H1 (cell line): ENCODE data around the gene TRAPPC12. TPM values are rescaled to one million over a fixed set of nuclear protein-coding genes. Genes with fewer than 3 reads are reported as not detected.

Source experiments
- CTCF ChIA-PET: fragments of 300-600 bp; sonication (Branson Sonifier 250); formaldehyde crosslinking; loops from one replicate; lab custom pipeline; 2021; ENCODE audit not compliant: partially characterized antibody; lab: Charles Lee
- POLR2A ChIA-PET: fragments of 300-600 bp; sonication (Branson Sonifier 250); formaldehyde crosslinking; loops from one replicate; lab custom pipeline; 2021; ENCODE audit warnings: inconsistent platforms; ENCODE audit not compliant: partially characterized antibody; lab: Charles Lee
- DNase-seq, 2 experiments: peaks; one replicate each; pipeline versions ENCODE4 v3.0.0 to v3.0.0-alpha.2; 2010 to 2022; ENCODE audit warnings: low spot score in 2 of 2, low read depth in 1 of 2, mixed read lengths in 1 of 2
- FAIRE-seq: peaks from 2 replicates; lab custom pipeline; 2011; peaks lifted over from hg19 to GRCh38; lab: Jason Lieb, UNC
- H2AFZ ChIP-seq: 2 replicates; pipeline ENCODE4 v1.8.1; 2012; ENCODE audit warnings: low read length, inconsistent platforms
- H2AK5ac ChIP-seq: 2 replicates; pipeline ENCODE4 v1.6.1; 2013; ENCODE audit warnings: low read depth, low read length
- H2BK120ac ChIP-seq: replicated peaks from 2 replicates; pipeline ENCODE3; 2013; ENCODE audit warnings: low read depth, low read length, inconsistent platforms
- H2BK12ac ChIP-seq: 2 replicates; pipeline ENCODE4 v1.6.1; 2013; ENCODE audit warnings: low read depth, low read length
- H2BK15ac ChIP-seq: 2 replicates; pipeline ENCODE4 v1.6.1; 2013; ENCODE audit warnings: low read length
- H2BK20ac ChIP-seq: 2 replicates; pipeline ENCODE4 v1.6.1; 2013; ENCODE audit warnings: low read length
- H2BK5ac ChIP-seq: 2 replicates; pipeline ENCODE4 v1.6.1; 2013; ENCODE audit warnings: low read depth, low read length
- H3K14ac ChIP-seq: 2 replicates; pipeline ENCODE4 v1.6.1; 2013; ENCODE audit warnings: inconsistent platforms; ENCODE audit not compliant: insufficient read length
- H3K18ac ChIP-seq: 2 replicates; pipeline ENCODE4 v1.6.1; 2013; ENCODE audit warnings: low read length; ENCODE audit errors: extremely low read depth
- H3K23ac ChIP-seq: 2 replicates; pipeline ENCODE4 v1.6.1; 2013; ENCODE audit warnings: inconsistent platforms; ENCODE audit not compliant: insufficient read length
- H3K23me2 ChIP-seq: 2 replicates; pipeline ENCODE4 v1.6.1; 2013; ENCODE audit warnings: low read depth, low read length
- H3K27ac ChIP-seq: 2 replicates; pipeline ENCODE4 v1.6.1; 2011; ENCODE audit warnings: low read depth, low read length, inconsistent platforms
- H3K27me3 ChIP-seq, 4 experiments: replicated peaks in 1 of 4; 1 replicate in 1 of 4; 2 replicates in 3 of 4; pipeline versions ENCODE4 v1.6.1 to v1.8.1; 2011 to 2013; ENCODE audit warnings: low read length in 3 of 4, mild to moderate bottlenecking in 3 of 4, inconsistent platforms in 2 of 4, mixed read lengths in 2 of 4, moderate library complexity in 1 of 4; ENCODE audit not compliant: control insufficient read depth in 3 of 4, insufficient read depth in 3 of 4; ENCODE audit errors: extremely low read depth in 1 of 4
- H3K36me3 ChIP-seq, 4 experiments: 2 replicates each; pipeline versions ENCODE4 v1.6.1 to v1.8.1; 2011 to 2013; ENCODE audit warnings: mild to moderate bottlenecking in 4 of 4, low read length in 3 of 4, moderate library complexity in 2 of 4, control low read depth in 1 of 4, inconsistent platforms in 1 of 4; ENCODE audit not compliant: insufficient read depth in 4 of 4, control insufficient read depth in 2 of 4
- H3K4ac ChIP-seq: replicated peaks from 2 replicates; pipeline ENCODE3; 2013; ENCODE audit warnings: low read length, low read depth, mixed read lengths, inconsistent platforms; ENCODE audit not compliant: insufficient read length
- H3K4me1 ChIP-seq, 4 experiments: replicated peaks in 1 of 4; 1 replicate in 1 of 4; 2 replicates in 3 of 4; pipeline versions ENCODE4 v1.6.1 to v1.8.1; 2011 to 2013; ENCODE audit warnings: low read length in 3 of 4, inconsistent platforms in 2 of 4, mixed read lengths in 1 of 4; ENCODE audit not compliant: insufficient read depth in 4 of 4, control insufficient read depth in 3 of 4
- H3K4me2 ChIP-seq, 2 experiments: 2 replicates each; pipeline versions ENCODE4 v1.6.1 to v1.8.1; 2011 to 2013; ENCODE audit warnings: low read depth in 2 of 2, low read length in 2 of 2, control low read depth in 1 of 2, inconsistent platforms in 1 of 2, mild to moderate bottlenecking in 1 of 2; ENCODE audit not compliant: insufficient read depth in 1 of 2
- H3K4me3 ChIP-seq, 4 experiments: fragments of 200-600, 300-600 bp in 1 of 4; sonication (generic), shearing (Covaris generic), sonication (Bioruptor Twin) in 1 of 4; 2 replicates each; pipeline versions ENCODE4 v1.5.1 to v1.8.1; 2011 to 2016; ENCODE audit warnings: low read length in 4 of 4, low read depth in 3 of 4, control low read depth in 2 of 4, inconsistent platforms in 2 of 4, mild to moderate bottlenecking in 2 of 4, mixed read lengths in 1 of 4, moderate library complexity in 1 of 4; ENCODE audit not compliant: insufficient read depth in 2 of 4; ENCODE audit errors: extremely low read depth in 1 of 4
- H3K56ac ChIP-seq: replicated peaks from 2 replicates; pipeline ENCODE3; 2013; ENCODE audit warnings: low read depth, mild to moderate bottlenecking, mixed read lengths, low read length, inconsistent platforms; ENCODE audit not compliant: insufficient read length
- H3K79me1 ChIP-seq: 2 replicates; pipeline ENCODE4 v1.6.1; 2013; ENCODE audit warnings: low read depth, low read length, control low read depth
- H3K79me2 ChIP-seq, 2 experiments: 2 replicates each; pipeline versions ENCODE4 v1.6.1 to v1.8.1; 2012 to 2013; ENCODE audit warnings: low read length in 2 of 2, mild to moderate bottlenecking in 2 of 2, inconsistent platforms in 1 of 2; ENCODE audit not compliant: insufficient read depth in 2 of 2, control insufficient read depth in 1 of 2
- H3K9ac ChIP-seq, 4 experiments: replicated peaks in 1 of 4; 1 replicate in 1 of 4; 2 replicates in 3 of 4; pipeline versions ENCODE4 v1.6.1 to v1.8.1; 2011 to 2013; ENCODE audit warnings: low read depth in 3 of 4, low read length in 3 of 4, control low read depth in 2 of 4, mild to moderate bottlenecking in 2 of 4, moderate library complexity in 2 of 4, inconsistent platforms in 1 of 4; ENCODE audit errors: extremely low read depth in 1 of 4
- H3K9me3 ChIP-seq, 2 experiments: 2 replicates each; pipeline versions ENCODE4 v1.6.1 to v1.8.1; 2012 to 2013; ENCODE audit warnings: mild to moderate bottlenecking in 2 of 2, moderate library complexity in 2 of 2, control low read depth in 1 of 2, inconsistent platforms in 1 of 2, low read depth in 1 of 2, low read length in 1 of 2, mixed read lengths in 1 of 2; ENCODE audit not compliant: insufficient read depth in 2 of 2
- H4K20me1 ChIP-seq, 2 experiments: replicated peaks in 1 of 2; 2 replicates each; pipeline versions ENCODE3 to v1.8.1; 2011 to 2013; ENCODE audit warnings: inconsistent platforms in 2 of 2, low read length in 2 of 2, mild to moderate bottlenecking in 1 of 2; ENCODE audit not compliant: insufficient read depth in 2 of 2, control insufficient read depth in 1 of 2
- H4K5ac ChIP-seq: 2 replicates; pipeline ENCODE4 v1.6.1; 2013; ENCODE audit warnings: low read length, low read depth, mixed read lengths, inconsistent platforms; ENCODE audit not compliant: insufficient read length
- H4K8ac ChIP-seq: 2 replicates; pipeline ENCODE4 v1.8.0; 2013; ENCODE audit warnings: mild to moderate bottlenecking, moderate library complexity, low read length, inconsistent platforms; ENCODE audit not compliant: insufficient read depth; ENCODE audit errors: extremely low read depth
- H4K91ac ChIP-seq: replicated peaks from 2 replicates; pipeline ENCODE3; 2013; ENCODE audit warnings: low read length, mixed read lengths, inconsistent platforms; ENCODE audit not compliant: insufficient read length
- CBX8 ChIP-seq: fragments of 300-800, 300-1000 bp; sonication (generic); IDR thresholded peaks from 2 replicates; pipeline ENCODE4 v1.7.1; 2016; ENCODE audit warnings: low read depth, low read length, borderline replicate concordance
- CTBP2 ChIP-seq: IDR thresholded peaks from 2 replicates; pipeline ENCODE4 v1.7.0; 2011; ENCODE audit warnings: borderline replicate concordance, mild to moderate bottlenecking, moderate library complexity, mixed read lengths, low read length; ENCODE audit not compliant: insufficient read depth, insufficient read length
- KDM1A ChIP-seq: fragments of 200-600, 300-600 bp; sonication (generic); IDR thresholded peaks from 2 replicates; pipeline ENCODE4 v1.7.1; 2016; ENCODE audit warnings: mild to moderate bottlenecking, low read length, borderline replicate concordance
- MAFK ChIP-seq: IDR thresholded peaks from 2 replicates; pipeline ENCODE4 v1.6.1; 2012; ENCODE audit warnings: low read depth, mild to moderate bottlenecking, improper control_type of control experiment, low read length
- MAX ChIP-seq: IDR thresholded peaks from 2 replicates; pipeline ENCODE4 v1.6.1; 2012; ENCODE audit warnings: inconsistent platforms
- POU5F1 ChIP-seq: IDR thresholded peaks from 2 replicates; pipeline ENCODE4 v1.6.1; 2011; ENCODE audit warnings: low read depth, mild to moderate bottlenecking, low read length, moderate library complexity
- RAD21 ChIP-seq, 2 experiments: IDR thresholded peaks in 1 of 2; conservative IDR thresholded peaks in 1 of 2; 2 replicates each; pipeline ENCODE4 v1.6.1; 2011; ENCODE audit warnings: low read depth in 2 of 2, low read length in 2 of 2, improper control_type of control experiment in 1 of 2, inconsistent platforms in 1 of 2, mild to moderate bottlenecking in 1 of 2, moderate library complexity in 1 of 2
- RNF2 ChIP-seq: fragments of 200-900, 300-1000 bp; sonication (generic); IDR thresholded peaks from 2 replicates; pipeline ENCODE4 v1.7.1; 2016; ENCODE audit warnings: borderline replicate concordance, low read depth, mild to moderate bottlenecking, antibody characterized with exemption, low read length; ENCODE audit not compliant: poor library complexity, severe bottlenecking; ENCODE audit errors: missing control alignments
- SIN3A ChIP-seq, 2 experiments: IDR thresholded peaks in 1 of 2; conservative IDR thresholded peaks in 1 of 2; 2 replicates each; pipeline ENCODE4 v1.6.1; 2011 to 2012; ENCODE audit warnings: low read length in 2 of 2, improper control_type of control experiment in 1 of 2, low read depth in 1 of 2, mild to moderate bottlenecking in 1 of 2
- SP1 ChIP-seq: IDR thresholded peaks from 2 replicates; pipeline ENCODE4 v1.6.1; 2011; ENCODE audit warnings: low read depth, low read length
- WGBS, 2 experiments: shearing (Covaris generic) in 1 of 2; methylation state at CpG; one replicate each; pipeline versions ENCODE4 v1.1.6 to v1.1.7; 2013 to 2015; ENCODE audit warnings: low lambda C conversion rate in 2 of 2, mixed read lengths in 2 of 2, inconsistent platforms in 1 of 2, low coverage in 1 of 2, missing lambda C conversion rate in 1 of 2; ENCODE audit not compliant: insufficient replicate concordance in 2 of 2, insufficient coverage in 1 of 2, insufficient read length in 1 of 2; ENCODE audit errors: extremely low coverage in 1 of 2, missing lambda C conversion rate in 1 of 2; 5-methylcytosine and 5-hydroxymethylcytosine counted together
- polyA plus RNA-seq, 7 experiments: library from polyadenylated mRNA; depleted of rRNA in 3 of 7; stranded (reverse) in 5 of 7; unstranded in 2 of 7; fragments of >200 nt in 5 of 7; fragments of 200-250 nt in 2 of 7; gene quantifications; 1 replicate in 5 of 7; 2 replicates in 1 of 7; 4 replicates in 1 of 7; pipeline versions ENCODE4 v1.2.1 to v1.2.3, GENCODE V29; 2011 to 2013; ENCODE audit warnings: missing spikeins in 2 of 7, mixed read lengths in 2 of 7
- total RNA-seq: library from RNA; stranded (reverse); fragmentation: NEBNext Ultra II Directional; extraction: Animal tissue kit (Norgen Biotek cat#: 25700); gene quantifications from 2 replicates; pipeline ENCODE4 v1.2.1, GENCODE V29; 2021
- TF ChIP-seq, protein P1 (sequence below): IDR thresholded peaks from 2 replicates; pipeline ENCODE4 v1.6.1; 2011; ENCODE audit warnings: low read length, improper control_type of control experiment

The TRAPPC12 gene
- total and polyA plus RNA-seq, 2 of the 8 experiments (the other 6 are each of a cell fraction or from before 2014, with no cell fraction given): 35.0 to 67.3 TPM

DNA sequence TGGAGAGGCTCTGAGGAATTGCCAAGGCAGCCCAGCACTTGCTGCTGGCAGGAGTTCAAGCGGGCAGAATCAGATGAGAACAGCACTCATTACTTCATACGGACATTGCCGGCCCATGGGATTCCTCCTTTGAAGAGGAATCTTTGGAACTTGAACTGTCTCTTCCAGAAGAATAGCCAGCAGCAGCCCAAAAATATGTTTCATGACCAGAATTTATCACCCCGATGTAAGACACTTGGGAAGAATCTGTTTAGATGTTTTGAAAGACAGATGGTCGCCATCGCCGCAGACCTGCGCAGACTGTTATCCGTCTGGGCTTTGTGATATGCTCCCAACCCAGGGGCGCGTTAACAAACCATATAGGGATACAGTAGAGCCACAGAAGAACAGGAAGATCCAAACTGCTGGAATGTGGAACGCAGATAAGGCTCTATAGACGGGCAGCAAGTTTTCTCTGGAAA, 143.5 kb downstream of the TRAPPC12 start:
- H3K79me2 ChIP-seq: peaks cover 0 to 7% of the 10 kb centered on the region in 2 experiments; a peak in 1 of 4 replicates
- H2BK12ac ChIP-seq: no peak overlapping the region
- DNase-seq (no peak), FAIRE-seq (no peak)
- WGBS, 2 experiments: 83% methylated on average over 13 of the region's 13 CpGs; no CpG with 5 or more reads in 1 of the 2 experiments
- H2AK5ac ChIP-seq: no peak overlapping the region
- H4K91ac ChIP-seq: no peak overlapping the region
- H2BK15ac ChIP-seq: no peak overlapping the region
- no peaks in the 10 kb centered on the region for H3K9me3 ChIP-seq
- no peak overlapping the region for H3K4me2 ChIP-seq
- H4K8ac ChIP-seq: no peak overlapping the region
- peaks cover 0 to 5% (median under 1%) of the 10 kb centered on the region in 4 experiments; a peak in 4 of 7 replicates for H3K4me1 ChIP-seq
- no peak overlapping the region for H2AFZ ChIP-seq
- H3K27ac ChIP-seq: no peak overlapping the region
- H3K56ac ChIP-seq: no peak overlapping the region
- no peak overlapping the region for H3K4me3 ChIP-seq
- H3K79me1 ChIP-seq: no peaks in the 10 kb centered on the region; the same call in 1 of the 2 replicates
- H4K5ac ChIP-seq: no peak overlapping the region
- H3K18ac ChIP-seq: no peak overlapping the region
- H3K23ac ChIP-seq: no peak overlapping the region
- H4K20me1 ChIP-seq: peaks cover 0 to 9% of the 10 kb centered on the region in 2 experiments
- ChIA-PET POLR2A (interaction anchor here (0.5 to 1.5 kb wide), 2 partner anchors 15 to 17 kb away, joined by 3 to 4 read pairs; no protein-coding TSS in a partner anchor), CTCF (no interaction called here)
- H3K14ac ChIP-seq: no peak overlapping the region
- no peak overlapping the region for H3K4ac ChIP-seq
- no peak overlapping the region for H2BK20ac ChIP-seq
- H2BK120ac ChIP-seq: no peak overlapping the region
- no peaks in the 10 kb centered on the region; a peak in 1 of 8 replicates for H3K36me3 ChIP-seq
- peaks cover 18% of the 10 kb centered on the region for H3K23me2 ChIP-seq
- H2BK5ac ChIP-seq: no peak overlapping the region
- H3K9ac ChIP-seq: no peak overlapping the region
- H3K27me3 ChIP-seq: no peaks in the 10 kb centered on the region
- TF ChIP-seq SIN3A (conservative IDR thresholded peaks at IDR 0.05 in 1 of 2, IDR thresholded peaks at IDR 0.05 in 1 of 2; ENCODE audit: low read depth in 1 of 2, low read length in 2 of 2) (no peak), RAD21 (IDR thresholded peaks at IDR 0.05 in 1 of 2, conservative IDR thresholded peaks at IDR 0.05 in 1 of 2; ENCODE audit: low read depth in 2 of 2, low read length in 2 of 2) (no peak), CTBP2 (no peak), SP1 (no peak), MAX (no peak), MAFK (no peak), CBX8 (no peak), RNF2 (no peak), POU5F1 (no peak), KDM1A (no peak)
- TF ChIP-seq, protein P1, sequence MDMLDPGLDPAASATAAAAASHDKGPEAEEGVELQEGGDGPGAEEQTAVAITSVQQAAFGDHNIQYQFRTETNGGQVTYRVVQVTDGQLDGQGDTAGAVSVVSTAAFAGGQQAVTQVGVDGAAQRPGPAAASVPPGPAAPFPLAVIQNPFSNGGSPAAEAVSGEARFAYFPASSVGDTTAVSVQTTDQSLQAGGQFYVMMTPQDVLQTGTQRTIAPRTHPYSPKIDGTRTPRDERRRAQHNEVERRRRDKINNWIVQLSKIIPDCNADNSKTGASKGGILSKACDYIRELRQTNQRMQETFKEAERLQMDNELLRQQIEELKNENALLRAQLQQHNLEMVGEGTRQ: no peak
